Astrocyte (in vitro differentiated cells and primary cell): ENCODE results near the gene UGT1A8. TPM values are rescaled to one million over a fixed set of nuclear protein-coding genes. Genes with fewer than 3 reads are reported as not detected.

Experiments used
- DNase-seq: peaks from one replicate; pipeline ENCODE4 v3.0.0-alpha.2; 2010; ENCODE audit warnings: low read depth
- FAIRE-seq: peaks from 2 replicates; lab custom pipeline; 2011; peaks lifted over from hg19 to GRCh38; lab: Jason Lieb, UNC
- H2AFZ ChIP-seq: 2 replicates; pipeline ENCODE4 v1.6.0; 2012; ENCODE audit warnings: low read depth, low read length, inconsistent platforms
- H3K27ac ChIP-seq: 2 replicates; pipeline ENCODE4 v1.5.1; 2011; ENCODE audit warnings: low read depth, low read length, inconsistent platforms
- H3K27me3 ChIP-seq: 2 replicates; pipeline ENCODE4 v1.6.0; 2011; ENCODE audit warnings: low read length, inconsistent platforms; ENCODE audit not compliant: insufficient read depth
- H3K36me3 ChIP-seq: 2 replicates; pipeline ENCODE4 v1.5.1; 2011; ENCODE audit warnings: low read length, inconsistent platforms; ENCODE audit not compliant: insufficient read depth
- H3K4me1 ChIP-seq: 2 replicates; pipeline ENCODE4 v1.5.1; 2011; ENCODE audit warnings: low read length, inconsistent platforms; ENCODE audit not compliant: insufficient read depth
- H3K4me2 ChIP-seq: 2 replicates; pipeline ENCODE4 v1.6.0; 2012; ENCODE audit warnings: low read length, inconsistent platforms
- H3K4me3 ChIP-seq: 2 replicates; pipeline ENCODE4 v1.5.1; 2011; ENCODE audit warnings: low read depth, mild to moderate bottlenecking, low read length, inconsistent platforms; ENCODE audit not compliant: insufficient read depth
- H3K79me2 ChIP-seq: 2 replicates; pipeline ENCODE4 v1.6.0; 2012; ENCODE audit warnings: mild to moderate bottlenecking, low read length, inconsistent platforms; ENCODE audit not compliant: insufficient read depth
- H3K9ac ChIP-seq: 2 replicates; pipeline ENCODE4 v1.6.0; 2012; ENCODE audit warnings: mild to moderate bottlenecking, low read length, inconsistent platforms
- H3K9me3 ChIP-seq: 2 replicates; pipeline ENCODE4 v1.5.1; 2012; ENCODE audit warnings: low read depth, mild to moderate bottlenecking, low read length, inconsistent platforms; ENCODE audit not compliant: insufficient read depth
- H4K20me1 ChIP-seq: 2 replicates; pipeline ENCODE4 v1.6.0; 2012; ENCODE audit warnings: low read length, inconsistent platforms; ENCODE audit not compliant: insufficient read depth
- H3K27ac Mint-ChIP-seq: one replicate; pipeline ENCODE4 v1.8.0; 2021; ENCODE audit warnings: mild to moderate bottlenecking, mixed read lengths; ENCODE audit not compliant: unreplicated experiment
- H3K27me3 Mint-ChIP-seq: one replicate; pipeline ENCODE4 v1.8.0; 2021; ENCODE audit warnings: low read depth, mixed read lengths; ENCODE audit not compliant: unreplicated experiment
- H3K36me3 Mint-ChIP-seq: one replicate; pipeline ENCODE4 v1.8.0; 2021; ENCODE audit warnings: low read depth, mixed read lengths; ENCODE audit not compliant: unreplicated experiment
- H3K4me1 Mint-ChIP-seq: one replicate; pipeline ENCODE4 v1.8.0; 2021; ENCODE audit warnings: low read depth, mixed read lengths; ENCODE audit not compliant: unreplicated experiment
- H3K4me3 Mint-ChIP-seq: one replicate; pipeline ENCODE4 v1.8.0; 2021; ENCODE audit warnings: mild to moderate bottlenecking, moderate library complexity, mixed read lengths; ENCODE audit not compliant: unreplicated experiment
- H3K9me3 Mint-ChIP-seq: one replicate; pipeline ENCODE4 v1.8.0; 2021; ENCODE audit warnings: mild to moderate bottlenecking, mixed read lengths; ENCODE audit not compliant: unreplicated experiment
- EZH2 ChIP-seq: IDR thresholded peaks from 2 replicates; pipeline ENCODE4 v1.6.1; 2012; ENCODE audit warnings: mild to moderate bottlenecking, low read length, inconsistent platforms; ENCODE audit not compliant: insufficient read depth
- total RNA-seq: library from RNA; stranded (reverse); gene quantifications from 2 replicates; pipeline ENCODE4 v1.2.1, GENCODE V29; 2021
- TF ChIP-seq, protein P1 (sequence below): IDR thresholded peaks from 2 replicates; pipeline ENCODE4 v1.5.1; 2011; ENCODE audit warnings: low read depth, mild to moderate bottlenecking, inconsistent platforms, low read length, moderate library complexity; ENCODE audit not compliant: insufficient read depth

The UGT1A8 gene
- total RNA-seq, 1 donor from 2014 or later, result not detected

GRCh38 chr2:233693963-233694362 is 76.5 kb downstream of the UGT1A8 start:
- no peak for FAIRE-seq
- Histone ChIP-seq H3K9ac (no peak overlapping the region), H3K36me3 (no peaks in the 10 kb centered on the region), H3K4me3 (no peak overlapping the region), H3K9me3 (no peaks in the 10 kb centered on the region), H4K20me1 (no peaks in the 10 kb centered on the region), H3K27ac (no peak overlapping the region), H3K4me1 (no peaks in the 10 kb centered on the region), H2AFZ (no peak overlapping the region), H3K27me3 (no peaks in the 10 kb centered on the region), H3K4me2 (no peak overlapping the region), H3K79me2 (no peaks in the 10 kb centered on the region)
- TF ChIP-seq, protein P1, sequence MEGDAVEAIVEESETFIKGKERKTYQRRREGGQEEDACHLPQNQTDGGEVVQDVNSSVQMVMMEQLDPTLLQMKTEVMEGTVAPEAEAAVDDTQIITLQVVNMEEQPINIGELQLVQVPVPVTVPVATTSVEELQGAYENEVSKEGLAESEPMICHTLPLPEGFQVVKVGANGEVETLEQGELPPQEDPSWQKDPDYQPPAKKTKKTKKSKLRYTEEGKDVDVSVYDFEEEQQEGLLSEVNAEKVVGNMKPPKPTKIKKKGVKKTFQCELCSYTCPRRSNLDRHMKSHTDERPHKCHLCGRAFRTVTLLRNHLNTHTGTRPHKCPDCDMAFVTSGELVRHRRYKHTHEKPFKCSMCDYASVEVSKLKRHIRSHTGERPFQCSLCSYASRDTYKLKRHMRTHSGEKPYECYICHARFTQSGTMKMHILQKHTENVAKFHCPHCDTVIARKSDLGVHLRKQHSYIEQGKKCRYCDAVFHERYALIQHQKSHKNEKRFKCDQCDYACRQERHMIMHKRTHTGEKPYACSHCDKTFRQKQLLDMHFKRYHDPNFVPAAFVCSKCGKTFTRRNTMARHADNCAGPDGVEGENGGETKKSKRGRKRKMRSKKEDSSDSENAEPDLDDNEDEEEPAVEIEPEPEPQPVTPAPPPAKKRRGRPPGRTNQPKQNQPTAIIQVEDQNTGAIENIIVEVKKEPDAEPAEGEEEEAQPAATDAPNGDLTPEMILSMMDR, result no peak
- TF ChIP-seq EZH2, result no peak
- Mint-ChIP-seq H3K27ac (no peak overlapping the region), H3K9me3 (peaks cover 6% of the 10 kb centered on the region), H3K36me3 (no peaks in the 10 kb centered on the region), H3K4me3 (no peak overlapping the region), H3K4me1 (no peaks in the 10 kb centered on the region), H3K27me3 (peaks cover 5% of the 10 kb centered on the region)
- DNase-seq, result no peak

GRCh38 chr2:233698740-233699139 is 81.3 kb downstream of the UGT1A8 start:
- no peaks in the 10 kb centered on the region for H3K27me3 ChIP-seq
- H3K36me3 ChIP-seq, result no peaks in the 10 kb centered on the region
- Mint-ChIP-seq H3K36me3 (no peaks in the 10 kb centered on the region), H3K4me3 (no peak overlapping the region), H3K9me3 (peaks cover 4% of the 10 kb centered on the region), H3K27me3 (peaks cover 1% of the 10 kb centered on the region), H3K27ac (no peak overlapping the region), H3K4me1 (no peaks in the 10 kb centered on the region)
- no peaks in the 10 kb centered on the region for H3K9me3 ChIP-seq
- no peak overlapping the region for H3K27ac ChIP-seq
- FAIRE-seq (no peak), DNase-seq (no peak)
- H2AFZ ChIP-seq, result no peak overlapping the region
- TF ChIP-seq, protein P1, result no peak
- no peak for TF ChIP-seq EZH2
- H3K9ac ChIP-seq, result no peak overlapping the region
- no peak overlapping the region for H3K4me3 ChIP-seq
- no peaks in the 10 kb centered on the region for H3K4me1 ChIP-seq
- H4K20me1 ChIP-seq, result no peaks in the 10 kb centered on the region
- no peak overlapping the region for H3K4me2 ChIP-seq
- H3K79me2 ChIP-seq, result no peaks in the 10 kb centered on the region

DNA sequence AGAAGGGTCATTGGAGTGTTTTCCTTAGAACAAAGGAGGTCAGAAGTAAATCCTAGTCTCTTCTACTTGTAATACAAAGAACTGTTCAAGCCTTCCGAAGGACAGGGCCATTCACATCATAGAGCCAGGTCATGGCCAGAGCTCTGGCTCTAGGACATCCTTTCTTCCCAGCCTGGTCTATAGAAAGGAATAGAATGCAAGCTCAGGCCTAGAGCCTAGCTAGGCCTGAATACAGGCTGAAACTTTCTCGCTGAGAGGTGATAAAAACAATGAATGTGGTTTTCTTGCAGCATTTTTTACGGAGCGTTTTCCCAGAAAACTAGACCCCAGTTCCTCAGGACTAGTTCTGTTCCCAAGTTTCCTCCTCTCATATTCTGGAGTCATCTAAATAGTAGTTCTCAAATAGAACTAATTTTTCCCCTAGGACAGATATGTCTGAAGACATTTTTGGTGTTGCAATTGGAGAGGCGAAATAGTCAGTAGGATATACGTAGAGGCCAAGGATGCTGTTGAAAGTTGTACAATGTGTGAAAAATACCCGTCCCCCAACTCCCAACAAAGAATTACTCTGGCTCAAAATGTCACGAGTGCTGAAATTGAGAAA is 82.1 kb downstream of the UGT1A8 start:
- Mint-ChIP-seq H3K27ac (peak overlapping the region; percentile 38), H3K9me3 (peaks cover 2% of the 10 kb centered on the region), H3K27me3 (no peaks in the 10 kb centered on the region), H3K4me1 (no peaks in the 10 kb centered on the region), H3K4me3 (no peak overlapping the region), H3K36me3 (no peaks in the 10 kb centered on the region)
- no peak for TF ChIP-seq EZH2
- Histone ChIP-seq H3K36me3 (no peaks in the 10 kb centered on the region), H3K4me3 (no peak overlapping the region), H2AFZ (no peak overlapping the region), H3K4me1 (no peaks in the 10 kb centered on the region), H3K27ac (peak overlapping the region; percentile 65), H3K9me3 (no peaks in the 10 kb centered on the region), H3K4me2 (no peak overlapping the region), H4K20me1 (no peaks in the 10 kb centered on the region), H3K79me2 (no peaks in the 10 kb centered on the region), H3K9ac (peak overlapping the region; percentile 40), H3K27me3 (no peaks in the 10 kb centered on the region)
- DNase-seq, result no peak
- no peak for FAIRE-seq
